Suprapubic skin (tissue), 3 donors: ENCODE data around the gene TGFBR3.

Experiments used
- CTCF ChIP-seq, 2 donors: fragments of 200-600 bp in 1 of 2; fragments of 450-650 bp in 1 of 2; sonication (generic) in 1 of 2; IDR thresholded peaks; one replicate each; pipeline ENCODE4 v1.5.1; 2016 to 2019; ENCODE audit warnings: antibody characterized with exemption in 2 of 2, mild to moderate bottlenecking in 1 of 2, moderate library complexity in 1 of 2
- EP300 ChIP-seq: sonication (generic); formaldehyde crosslinking; IDR thresholded peaks from one replicate; pipeline ENCODE4 v1.6.1; 2017; ENCODE audit warnings: antibody characterized with exemption
- POLR2A ChIP-seq, 2 donors: fragments of 450-650 bp; IDR thresholded peaks; one replicate each; pipeline ENCODE4 v1.6.1; 2017; ENCODE audit warnings: antibody characterized with exemption in 2 of 2, mild to moderate bottlenecking in 2 of 2, moderate library complexity in 2 of 2

DNA sequence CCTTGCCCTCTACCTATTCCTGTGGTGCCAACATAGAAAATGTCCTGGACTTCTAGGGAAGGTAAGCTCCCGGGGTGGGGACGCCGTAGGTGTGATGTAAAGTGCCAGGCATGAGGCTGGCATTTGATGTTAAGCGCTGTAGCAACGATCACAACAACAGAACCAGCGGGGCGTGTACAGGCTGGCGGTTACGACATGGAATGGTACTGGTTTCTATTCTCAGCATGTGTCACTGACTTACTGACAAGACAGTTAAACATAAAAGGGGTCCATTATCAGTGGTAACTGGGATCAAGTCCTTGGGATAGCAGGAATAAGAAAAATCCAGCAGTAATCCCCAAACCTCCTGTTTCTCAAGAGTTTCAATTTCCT, 58.9 kb downstream of the TGFBR3 start:
- TF ChIP-seq CTCF (IDR thresholded peaks at IDR 0.05) (no peak), POLR2A (IDR thresholded peaks at IDR 0.05) (no peak), EP300 (peak; percentile 61)
